HG02852 (cell line): Measurements from ENCODE around the gene SLC10A6.

Experiments
- ATAC-seq: cut with Tn5 transposase; IDR thresholded peaks from one replicate; pipeline ENCODE4 v1.9.1; 2021; ENCODE audit warnings: mild to moderate bottlenecking, moderate library complexity; ENCODE audit not compliant: unreplicated experiment

The SLC10A6 gene

DNA sequence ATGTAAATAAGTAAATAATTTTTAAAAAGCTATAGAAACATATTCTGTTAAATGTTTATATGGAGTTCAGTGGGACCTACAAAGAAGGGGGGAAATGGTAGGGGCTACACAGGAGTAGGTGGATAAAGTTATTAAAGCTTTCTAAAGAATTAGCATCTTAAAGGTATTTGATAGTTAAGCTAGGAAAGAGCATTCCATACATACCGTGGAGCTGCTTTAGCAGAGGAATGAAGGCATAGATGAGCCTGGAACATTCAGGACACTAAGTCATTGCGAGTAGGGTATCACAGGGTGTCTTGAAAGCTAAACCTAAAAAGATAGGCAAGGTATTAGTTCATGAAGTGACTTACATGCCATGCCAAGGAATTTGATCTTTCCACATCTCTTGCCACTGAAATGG is 60.4 kb downstream of the SLC10A6 start:
- ATAC-seq = no peak

DNA sequence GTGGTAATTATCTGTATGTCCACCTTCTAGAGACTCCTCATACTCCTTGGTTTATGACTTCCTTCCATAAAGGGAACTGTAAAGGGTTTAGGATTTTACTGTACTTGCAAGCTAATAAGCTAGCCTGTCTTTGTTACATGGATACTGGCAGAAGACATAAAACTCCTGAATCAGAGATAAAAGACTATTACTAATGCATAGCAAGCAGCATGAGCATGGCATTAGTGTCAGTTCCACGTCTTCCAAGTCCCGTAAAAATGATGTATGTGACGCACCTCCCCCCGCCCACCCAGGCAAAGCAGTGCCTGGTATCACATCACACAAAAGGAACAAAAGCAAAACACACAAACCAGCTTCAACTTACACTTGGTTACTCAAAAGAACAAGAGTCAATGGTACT is 71.0 kb downstream of the SLC10A6 start:
- ATAC-seq = no peak

- ATAC-seq = no peak
These were observed 74.1 kb downstream of the SLC10A6 start for GRCh38 chr4:86775061-86775460.
